PC-9 (cell line): Measurements from ENCODE around the gene ADAT3. TPM values are rescaled to one million over a fixed set of nuclear protein-coding genes. Genes with fewer than 3 reads are reported as not detected.

Source experiments
- BruUV-seq: library from RNA; stranded (reverse); fragments of 400-500 nt; replicated peaks from 2 replicates; lab custom pipeline; 2021; lab: Mats Ljungman, UMichigan
- CTCF ChIA-PET: fragments of 300-600 bp; sonication (Branson Sonifier 250); formaldehyde crosslinking; loops from one replicate; lab custom pipeline; 2022; ENCODE audit warnings: antibody characterized with exemption; lab: Charles Lee
- POLR2A ChIA-PET: fragments of 300-600 bp; sonication (Branson Sonifier 250); formaldehyde crosslinking; loops from one replicate; lab custom pipeline; 2022; ENCODE audit warnings: antibody characterized with exemption; ENCODE audit not compliant: unreplicated experiment; lab: Charles Lee
- DNase-seq, 2 experiments: peaks; one replicate each; pipeline versions ENCODE4 v3.0.0 to v3.0.0-alpha.2; 2015 to 2022; ENCODE audit warnings: mixed read lengths in 1 of 2
- H2AFZ ChIP-seq: fragments of 200-600 bp; sonication (generic); 2 replicates; pipeline ENCODE4 v1.8.1; 2017; ENCODE audit warnings: antibody characterized with exemption
- H3F3A ChIP-seq: fragments of 200-600 bp; sonication (generic); 2 replicates; pipeline ENCODE4 v1.8.1; 2017; ENCODE audit warnings: antibody characterized with exemption, mild to moderate bottlenecking, low read depth; ENCODE audit not compliant: insufficient read depth
- H3K27ac ChIP-seq: fragments of 200-600 bp; sonication (generic); 2 replicates; pipeline ENCODE4 v1.6.1; 2016; ENCODE audit warnings: mixed run types
- H3K27me3 ChIP-seq: fragments of 200-600 bp; sonication (generic); 2 replicates; pipeline ENCODE4 v1.6.1; 2016; ENCODE audit warnings: low read depth, mixed run types; ENCODE audit not compliant: insufficient read depth
- H3K36me3 ChIP-seq: fragments of 200-600 bp; sonication (generic); 2 replicates; pipeline ENCODE4 v1.6.1; 2016; ENCODE audit warnings: low read depth, mixed run types
- H3K4me1 ChIP-seq: fragments of 200-600 bp; sonication (generic); replicated peaks from 2 replicates; pipeline ENCODE4 v1.6.1; 2016; ENCODE audit warnings: mixed run types; ENCODE audit not compliant: insufficient read depth
- H3K4me2 ChIP-seq: fragments of 200-600 bp; sonication (generic); 2 replicates; pipeline ENCODE4 v1.6.1; 2017; ENCODE audit warnings: mixed run types
- H3K4me3 ChIP-seq: fragments of 200-600 bp; sonication (generic); 2 replicates; pipeline ENCODE4 v1.6.1; 2016; ENCODE audit warnings: mixed run types
- H3K79me2 ChIP-seq: fragments of 200-600 bp; sonication (generic); 2 replicates; pipeline ENCODE4 v1.6.1; 2017; ENCODE audit warnings: low read depth, mixed run types
- H3K9me2 ChIP-seq: fragments of 200-600 bp; sonication (generic); 2 replicates; pipeline ENCODE4 v1.8.1; 2017; ENCODE audit warnings: mild to moderate bottlenecking; ENCODE audit not compliant: insufficient read depth
- H3K9me3 ChIP-seq: fragments of 200-600 bp; sonication (generic); 2 replicates; pipeline ENCODE4 v1.8.1; 2016; ENCODE audit warnings: low read depth; ENCODE audit not compliant: insufficient read depth
- H4K20me1 ChIP-seq: fragments of 200-600 bp; sonication (generic); 2 replicates; pipeline ENCODE4 v1.8.1; 2017; ENCODE audit not compliant: insufficient read depth
- CTCF ChIP-seq: fragments of 200-600 bp; sonication (generic); conservative IDR thresholded peaks from 2 replicates; pipeline ENCODE4 v1.6.1; 2017; ENCODE audit warnings: mixed run types, antibody characterized with exemption, mild to moderate bottlenecking, moderate library complexity
- EZH2 ChIP-seq: fragments of 200-600 bp; sonication (generic); IDR thresholded peaks from 2 replicates; pipeline ENCODE4 v1.8.0; 2017; ENCODE audit warnings: antibody characterized with exemption, low read depth
- intact Hi-C: fragments of 100-400 bp; cut with micrococcal nuclease; formaldehyde crosslinking; loops from one replicate; pipeline ENCODE4 v1.10.0; 2022; ENCODE audit not compliant: unreplicated experiment
- total RNA-seq: library from RNA; stranded (reverse); gene quantifications from 2 replicates; pipeline ENCODE4 v1.2.3, GENCODE V29; 2021

Gene ADAT3
- total RNA-seq, 1 experiment from 2014 or later, result 7.8 TPM

DNA sequence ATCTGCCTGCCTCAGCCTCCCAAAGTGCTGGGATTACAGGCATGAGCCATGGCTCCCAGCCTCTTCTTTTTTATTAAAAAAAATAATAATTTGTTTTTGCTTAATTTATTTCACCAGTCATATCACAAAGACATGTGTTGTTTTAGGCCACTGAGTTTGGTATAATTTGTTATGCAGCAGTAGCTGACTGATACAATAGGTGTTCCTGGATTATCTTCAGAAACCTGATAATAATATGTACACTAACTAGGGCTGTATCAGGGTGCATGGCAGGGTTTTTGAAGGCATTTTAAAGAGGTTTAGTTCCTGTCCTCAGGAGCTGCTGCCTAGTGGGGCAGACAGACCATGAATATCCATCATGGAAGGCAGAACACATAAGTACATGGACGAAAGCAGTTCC, 26.2 kb downstream of the ADAT3 start:
- no peaks in the 10 kb centered on the region for H3K9me2 ChIP-seq
- no peak overlapping the region for H3K4me2 ChIP-seq
- H2AFZ ChIP-seq, result no peak overlapping the region
- H4K20me1 ChIP-seq, result no peaks in the 10 kb centered on the region
- no peaks in the 10 kb centered on the region for H3K9me3 ChIP-seq
- H3K4me3 ChIP-seq, result no peak overlapping the region
- ChIA-PET POLR2A (no interaction called here), CTCF (no interaction called here)
- BruUV-seq, result no TSS peak
- no peaks in the 10 kb centered on the region for H3K36me3 ChIP-seq
- no peaks in the 10 kb centered on the region for H3K27me3 ChIP-seq
- no peak for DNase-seq
- H3K4me1 ChIP-seq, result peaks cover 9% of the 10 kb centered on the region
- no peak overlapping the region for H3K27ac ChIP-seq
- intact Hi-C loops, result no loop called here
- TF ChIP-seq EZH2 (no peak), CTCF (no peak)
- no peaks in the 10 kb centered on the region; the same call in 1 of the 2 replicates for H3F3A ChIP-seq
- H3K79me2 ChIP-seq, result no peaks in the 10 kb centered on the region

GRCh38 chr19:1932395-1932794, 27.2 kb downstream of the ADAT3 start:
- no peaks in the 10 kb centered on the region for H3F3A ChIP-seq
- TF ChIP-seq CTCF, result no peak
- no peak for TF ChIP-seq EZH2
- H3K4me2 ChIP-seq, result no peak overlapping the region
- H4K20me1 ChIP-seq, result no peaks in the 10 kb centered on the region
- H3K9me3 ChIP-seq, result no peaks in the 10 kb centered on the region
- no TSS peak for BruUV-seq
- ChIA-PET POLR2A (no interaction called here), CTCF (interaction anchor here (0.5 kb wide), 1 partner anchor 539 kb away, joined by 3 read pairs; no protein-coding TSS in a partner anchor)
- no peaks in the 10 kb centered on the region for H3K27me3 ChIP-seq
- peaks cover 9% of the 10 kb centered on the region for H3K4me1 ChIP-seq
- H3K79me2 ChIP-seq, result no peaks in the 10 kb centered on the region
- no peaks in the 10 kb centered on the region for H3K36me3 ChIP-seq
- H3K27ac ChIP-seq, result no peak overlapping the region
- no peak overlapping the region for H3K4me3 ChIP-seq
- H3K9me2 ChIP-seq, result no peaks in the 10 kb centered on the region
- no peak for DNase-seq
- no peak overlapping the region for H2AFZ ChIP-seq
- intact Hi-C loops, result no loop called here

DNA sequence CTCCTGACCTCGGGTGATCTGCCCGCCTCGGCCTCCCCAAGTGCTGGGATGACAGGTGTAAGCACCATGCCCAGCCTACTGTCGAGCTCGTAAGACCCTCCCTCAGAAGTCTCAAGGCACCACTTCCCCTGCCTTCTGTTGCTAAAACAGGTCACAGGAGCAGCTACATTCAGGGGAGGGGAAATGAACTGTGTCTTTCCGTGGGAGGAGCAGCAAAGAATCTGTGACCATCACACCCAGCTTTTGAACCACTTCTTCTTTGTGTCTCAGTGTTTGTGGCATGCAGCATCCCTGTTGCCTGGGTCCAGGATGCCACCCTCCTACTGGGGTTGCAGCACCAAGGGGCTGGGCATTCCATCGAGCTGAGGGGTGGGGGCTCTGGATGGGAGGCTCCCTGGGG, 28.0 kb downstream of the ADAT3 start:
- no peaks in the 10 kb centered on the region for H3F3A ChIP-seq
- no peak overlapping the region for H3K4me3 ChIP-seq
- H2AFZ ChIP-seq, result no peak overlapping the region
- no peaks in the 10 kb centered on the region for H3K9me3 ChIP-seq
- TF ChIP-seq EZH2 (no peak), CTCF (no peak)
- ChIA-PET POLR2A (no interaction called here), CTCF (no interaction called here)
- no peaks in the 10 kb centered on the region for H3K79me2 ChIP-seq
- no peaks in the 10 kb centered on the region for H3K9me2 ChIP-seq
- no peak for DNase-seq
- no TSS peak for BruUV-seq
- intact Hi-C loops, result no loop called here
- H3K36me3 ChIP-seq, result no peaks in the 10 kb centered on the region
- no peak overlapping the region for H3K27ac ChIP-seq
- H3K27me3 ChIP-seq, result no peaks in the 10 kb centered on the region
- H3K4me1 ChIP-seq, result peaks cover 9% of the 10 kb centered on the region
- H3K4me2 ChIP-seq, result no peak overlapping the region
- no peaks in the 10 kb centered on the region for H4K20me1 ChIP-seq
